ENCODE results near the gene CLASRP.
"Not testable (repeated sequence)": the region's sequence is repeated elsewhere in the genome, so short reads cannot be mapped to it uniquely, and the experiment has no call there.

The CLASRP gene

DNA sequence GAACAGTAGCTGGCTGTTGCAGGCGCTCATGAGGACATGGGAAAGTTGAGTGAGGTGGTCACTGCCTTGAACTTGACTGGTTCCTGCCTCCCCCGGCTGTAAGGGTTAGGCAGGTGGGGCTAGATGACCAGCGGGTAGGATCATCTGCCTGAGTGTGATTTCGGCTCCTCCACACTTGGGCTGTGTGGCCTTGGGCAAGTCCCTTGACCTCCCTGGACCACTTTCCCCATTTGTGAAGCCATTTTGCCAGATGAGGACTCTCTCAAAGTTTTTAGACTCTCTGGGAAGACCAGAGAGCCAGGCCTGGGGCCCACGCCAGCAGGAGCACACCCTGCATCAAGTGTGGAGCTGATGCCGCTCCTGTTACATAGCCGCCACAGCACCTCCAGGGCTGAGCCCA is 63.6 kb downstream of the CLASRP start:
- 95 to 96% methylated on average over 7 of the region's 7 CpGs for WGBS, 2 experiments
- Histone ChIP-seq H3K4me3 (ENCODE audit: insufficient read depth, low read depth, low read length) (no peak overlapping the region), H3K4me1 (ENCODE audit: control insufficient read depth, insufficient read depth, low read length) (peaks cover 55% of the 10 kb centered on the region)

DNA sequence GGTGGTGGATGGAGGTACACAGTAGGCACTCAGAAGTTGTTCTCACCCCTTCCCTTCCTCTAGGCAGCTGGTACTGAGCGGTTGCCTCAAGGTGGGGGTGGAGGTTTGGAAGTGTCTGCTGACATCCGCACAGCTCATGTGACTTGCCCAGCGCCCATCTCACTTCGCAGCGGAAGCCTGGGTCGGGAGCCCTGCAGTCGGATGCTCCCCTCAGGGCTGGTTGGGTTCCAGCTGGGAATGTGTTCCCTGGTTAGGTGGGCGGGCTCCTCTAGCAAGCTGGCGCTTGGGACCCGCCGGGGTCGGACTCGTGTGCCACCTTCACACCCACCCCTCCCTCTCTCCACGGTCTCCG is 64.3 kb downstream of the CLASRP start:
- no peaks in the 10 kb centered on the region for H3K36me3 ChIP-seq (ENCODE audit: control insufficient read depth, insufficient read depth, low read length)
- 78 to 82% methylated on average over 15 of the region's 15 CpGs for WGBS, 2 experiments
- no peak overlapping the region for H3K4me3 ChIP-seq (ENCODE audit: insufficient read depth, low read depth, low read length)
- peak overlapping the region; percentile 36 for H3K27ac ChIP-seq (ENCODE audit: insufficient read depth, low read depth, low read length, poor library complexity, severe bottlenecking)
- H3K9me3 ChIP-seq (ENCODE audit: control insufficient read depth, low read length) = no peaks in the 10 kb centered on the region
- H3K4me1 ChIP-seq (ENCODE audit: control insufficient read depth, insufficient read depth, low read length) = peaks cover 49% of the 10 kb centered on the region
- H3K27me3 ChIP-seq (ENCODE audit: control insufficient read depth, insufficient read depth, low read length, poor library complexity, severe bottlenecking) = no peaks in the 10 kb centered on the region

More for the DNA sequence above, 63.6 kb downstream of the CLASRP start:
- Histone ChIP-seq H3K27ac (ENCODE audit: insufficient read depth, low read depth, low read length, poor library complexity, severe bottlenecking) (no peak overlapping the region), H3K9me3 (ENCODE audit: control insufficient read depth, low read length) (no peaks in the 10 kb centered on the region), H3K27me3 (ENCODE audit: control insufficient read depth, insufficient read depth, low read length, poor library complexity, severe bottlenecking) (no peaks in the 10 kb centered on the region), H3K36me3 (ENCODE audit: control insufficient read depth, insufficient read depth, low read length) (no peaks in the 10 kb centered on the region)

DNA sequence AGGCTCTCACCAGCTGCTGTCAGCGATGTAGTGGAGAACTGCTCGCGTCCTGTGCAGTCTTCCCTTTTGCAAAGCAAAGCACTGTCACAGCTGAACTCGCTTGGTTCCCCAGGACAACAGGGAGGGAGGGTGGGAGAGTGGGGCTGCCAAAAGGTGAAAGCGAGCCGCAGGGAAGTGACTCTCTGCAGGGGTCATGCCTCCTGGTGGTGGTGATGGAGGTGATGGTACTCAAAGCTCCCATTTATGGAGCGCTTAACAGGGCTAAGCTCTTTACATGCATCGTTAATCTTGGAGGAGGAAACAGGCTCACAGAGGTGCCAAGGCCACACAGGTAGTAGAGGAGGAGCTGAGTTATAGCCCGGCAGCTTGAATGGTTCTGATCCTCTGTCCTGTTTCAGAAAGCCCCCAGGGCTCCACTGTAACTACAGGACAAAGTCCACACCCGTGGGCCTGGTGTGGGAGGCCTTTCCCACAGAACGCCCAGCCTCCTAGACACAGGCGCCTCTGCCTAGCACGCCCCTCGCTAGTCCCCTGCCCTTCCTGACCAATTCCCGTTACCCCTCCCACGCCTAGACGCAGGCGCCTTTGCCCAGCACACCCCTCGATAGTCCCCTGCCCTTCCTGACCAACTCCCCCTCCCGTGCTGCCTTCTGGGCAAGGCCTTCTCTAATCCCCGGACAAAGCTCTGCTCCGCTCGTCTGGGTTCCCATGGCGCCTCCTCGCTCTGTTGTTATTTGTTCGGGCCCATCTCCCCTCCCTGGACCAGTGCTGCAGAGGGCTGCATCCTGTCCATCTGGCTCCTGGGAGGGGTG is 64.9 kb downstream of the CLASRP start:
- H3K27ac ChIP-seq (ENCODE audit: insufficient read depth, low read depth, low read length, poor library complexity, severe bottlenecking) = peak overlapping the region; percentile 74
- H3K4me1 ChIP-seq (ENCODE audit: control insufficient read depth, insufficient read depth, low read length) = peaks cover 43% of the 10 kb centered on the region
- WGBS, 2 experiments = 44 to 56% methylated on average over 26 of the region's 26 CpGs

DNA sequence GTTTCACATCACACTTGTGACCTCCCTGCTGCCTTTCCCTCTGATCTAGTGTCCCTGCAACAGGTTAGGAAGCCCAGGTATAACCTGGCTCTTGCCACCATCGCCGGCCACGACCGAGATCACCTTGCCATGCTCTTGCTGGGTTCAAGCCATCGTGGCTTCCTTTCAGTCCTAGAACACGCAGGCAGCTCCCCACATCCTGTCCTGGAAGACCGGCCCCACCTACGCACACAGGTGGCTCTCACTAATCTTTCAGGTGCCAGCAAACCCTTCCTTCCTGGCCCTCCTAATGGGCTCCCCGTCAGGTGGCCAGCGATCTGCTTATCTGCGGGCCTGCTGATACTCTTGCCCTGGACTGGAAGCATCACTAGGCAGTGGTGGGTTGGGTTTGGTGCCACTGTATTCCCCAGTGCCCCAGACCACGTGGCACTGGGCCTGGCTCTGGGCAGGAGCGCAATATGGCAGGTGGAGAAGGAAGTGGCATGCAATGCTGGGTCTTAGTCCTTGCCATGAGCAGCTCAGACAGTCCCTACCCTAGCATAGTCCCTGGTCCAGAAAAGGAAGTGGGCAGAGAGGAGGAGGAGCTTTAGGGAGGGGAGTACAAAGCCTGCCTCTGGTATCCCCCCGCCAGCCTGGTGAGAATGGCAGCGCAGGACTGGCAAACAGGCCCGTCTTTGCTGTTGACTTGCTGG is 66.0 kb downstream of the CLASRP start:
- WGBS, 2 experiments = 90 to 92% methylated on average over 16 of the region's 16 CpGs
- Histone ChIP-seq H3K27me3 (ENCODE audit: control insufficient read depth, insufficient read depth, low read length, poor library complexity, severe bottlenecking) (no peaks in the 10 kb centered on the region), H3K4me1 (ENCODE audit: control insufficient read depth, insufficient read depth, low read length) (peaks cover 33% of the 10 kb centered on the region), H3K4me3 (ENCODE audit: insufficient read depth, low read depth, low read length) (no peak overlapping the region), H3K9me3 (ENCODE audit: control insufficient read depth, low read length) (no peaks in the 10 kb centered on the region), H3K36me3 (ENCODE audit: control insufficient read depth, insufficient read depth, low read length) (no peaks in the 10 kb centered on the region), H3K27ac (ENCODE audit: insufficient read depth, low read depth, low read length, poor library complexity, severe bottlenecking) (no peak overlapping the region)

More for the DNA sequence above, 64.9 kb downstream of the CLASRP start:
- no peaks in the 10 kb centered on the region for H3K36me3 ChIP-seq (ENCODE audit: control insufficient read depth, insufficient read depth, low read length)
- H3K27me3 ChIP-seq (ENCODE audit: control insufficient read depth, insufficient read depth, low read length, poor library complexity, severe bottlenecking) = no peaks in the 10 kb centered on the region
- no peaks in the 10 kb centered on the region for H3K9me3 ChIP-seq (ENCODE audit: control insufficient read depth, low read length)
- no peak overlapping the region for H3K4me3 ChIP-seq (ENCODE audit: insufficient read depth, low read depth, low read length)

DNA sequence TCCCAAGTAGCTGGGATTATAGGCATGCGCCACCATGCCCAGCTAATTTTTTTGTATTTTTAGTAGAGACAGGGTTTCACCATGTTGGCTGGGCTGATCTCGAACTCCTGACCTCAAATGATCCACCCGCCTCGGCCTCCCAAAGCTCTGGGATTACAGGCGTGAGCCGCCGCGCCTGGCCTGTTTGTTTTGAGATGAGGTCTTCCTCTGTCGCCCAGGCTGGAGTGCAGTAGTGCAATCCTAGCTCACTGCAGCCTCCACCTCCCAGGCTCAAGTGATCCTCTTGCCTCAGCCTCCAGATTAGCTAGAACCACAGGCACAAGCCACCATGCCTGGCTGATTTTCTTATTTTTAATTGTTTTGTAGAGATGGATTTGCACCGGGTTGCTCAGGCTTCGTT is 67.5 kb downstream of the CLASRP start:
- 85 to 90% methylated on average over 11 of the region's 11 CpGs for WGBS, 2 experiments
- peaks cover 25% of the 10 kb centered on the region for H3K4me1 ChIP-seq (ENCODE audit: control insufficient read depth, insufficient read depth, low read length)
- not testable (repeated sequence) for H3K36me3 ChIP-seq (ENCODE audit: control insufficient read depth, insufficient read depth, low read length); H3K27me3 ChIP-seq (ENCODE audit: control insufficient read depth, insufficient read depth, low read length, poor library complexity, severe bottlenecking); H3K9me3 ChIP-seq (ENCODE audit: control insufficient read depth, low read length); H3K4me3 ChIP-seq (ENCODE audit: insufficient read depth, low read depth, low read length); H3K27ac ChIP-seq (ENCODE audit: insufficient read depth, low read depth, low read length, poor library complexity, severe bottlenecking)

DNA sequence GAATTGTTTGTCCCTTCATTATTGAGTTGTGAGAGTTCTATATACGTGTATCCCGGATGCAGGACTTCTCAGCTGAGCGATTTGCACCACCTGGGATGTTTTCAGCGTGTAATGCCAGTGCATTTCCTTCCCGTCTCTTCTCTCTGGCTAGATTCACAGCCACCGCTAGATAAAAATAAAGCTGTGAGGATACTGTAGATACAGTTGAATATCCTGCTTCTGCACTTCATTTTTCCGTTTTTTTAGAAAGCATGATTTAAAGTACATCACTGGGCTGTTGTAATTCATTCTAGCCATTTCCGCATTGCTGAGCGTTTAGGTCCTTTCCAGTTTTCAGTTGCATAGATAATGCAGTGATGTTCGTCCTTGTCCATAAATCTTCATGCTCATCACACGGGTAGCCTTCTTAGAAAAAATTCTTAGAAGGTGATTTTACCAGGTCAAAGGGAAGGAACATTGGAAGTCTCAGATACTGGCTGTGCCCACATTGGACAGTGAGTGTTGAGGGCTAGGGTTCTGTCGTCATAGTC is 68.8 kb downstream of the CLASRP start:
- Histone ChIP-seq H3K27me3 (ENCODE audit: control insufficient read depth, insufficient read depth, low read length, poor library complexity, severe bottlenecking) (no peaks in the 10 kb centered on the region), H3K27ac (ENCODE audit: insufficient read depth, low read depth, low read length, poor library complexity, severe bottlenecking) (no peak overlapping the region), H3K4me3 (ENCODE audit: insufficient read depth, low read depth, low read length) (no peak overlapping the region), H3K4me1 (ENCODE audit: control insufficient read depth, insufficient read depth, low read length) (peaks cover 19% of the 10 kb centered on the region), H3K36me3 (ENCODE audit: control insufficient read depth, insufficient read depth, low read length) (no peaks in the 10 kb centered on the region), H3K9me3 (ENCODE audit: control insufficient read depth, low read length) (no peaks in the 10 kb centered on the region)
- 96% methylated on average over 12 of the region's 12 CpGs for WGBS, 2 experiments

DNA sequence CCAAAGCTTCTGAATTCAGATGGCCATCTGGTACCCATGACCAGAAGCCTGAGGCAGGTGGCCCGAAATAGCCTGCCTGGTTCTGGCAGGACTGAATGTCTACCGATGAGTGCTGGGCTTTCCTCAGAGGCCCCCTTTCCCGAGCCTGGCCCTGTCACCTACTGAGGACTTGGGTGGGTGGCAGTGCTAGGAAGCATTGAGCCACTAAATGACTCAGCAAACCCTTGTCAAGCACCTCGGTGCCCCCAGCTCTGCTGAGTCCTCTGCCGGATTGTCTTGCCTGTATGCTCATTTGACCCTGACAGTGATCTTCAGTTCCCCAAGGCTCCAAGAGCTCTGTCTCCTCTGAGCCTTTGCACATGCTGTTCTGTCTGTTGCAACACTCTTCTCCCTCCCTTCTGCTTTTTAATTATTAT is 72.0 kb downstream of the CLASRP start:
- H3K9me3 ChIP-seq (ENCODE audit: control insufficient read depth, low read length) = no peaks in the 10 kb centered on the region
- no peak overlapping the region for H3K4me3 ChIP-seq (ENCODE audit: insufficient read depth, low read depth, low read length)
- H3K27me3 ChIP-seq (ENCODE audit: control insufficient read depth, insufficient read depth, low read length, poor library complexity, severe bottlenecking) = no peaks in the 10 kb centered on the region
- WGBS, 2 experiments = 86 to 92% methylated on average over 5 of the region's 5 CpGs
- H3K27ac ChIP-seq (ENCODE audit: insufficient read depth, low read depth, low read length, poor library complexity, severe bottlenecking) = no peak overlapping the region
- H3K4me1 ChIP-seq (ENCODE audit: control insufficient read depth, insufficient read depth, low read length) = peaks cover under 1% of the 10 kb centered on the region
- H3K36me3 ChIP-seq (ENCODE audit: control insufficient read depth, insufficient read depth, low read length) = no peaks in the 10 kb centered on the region

DNA sequence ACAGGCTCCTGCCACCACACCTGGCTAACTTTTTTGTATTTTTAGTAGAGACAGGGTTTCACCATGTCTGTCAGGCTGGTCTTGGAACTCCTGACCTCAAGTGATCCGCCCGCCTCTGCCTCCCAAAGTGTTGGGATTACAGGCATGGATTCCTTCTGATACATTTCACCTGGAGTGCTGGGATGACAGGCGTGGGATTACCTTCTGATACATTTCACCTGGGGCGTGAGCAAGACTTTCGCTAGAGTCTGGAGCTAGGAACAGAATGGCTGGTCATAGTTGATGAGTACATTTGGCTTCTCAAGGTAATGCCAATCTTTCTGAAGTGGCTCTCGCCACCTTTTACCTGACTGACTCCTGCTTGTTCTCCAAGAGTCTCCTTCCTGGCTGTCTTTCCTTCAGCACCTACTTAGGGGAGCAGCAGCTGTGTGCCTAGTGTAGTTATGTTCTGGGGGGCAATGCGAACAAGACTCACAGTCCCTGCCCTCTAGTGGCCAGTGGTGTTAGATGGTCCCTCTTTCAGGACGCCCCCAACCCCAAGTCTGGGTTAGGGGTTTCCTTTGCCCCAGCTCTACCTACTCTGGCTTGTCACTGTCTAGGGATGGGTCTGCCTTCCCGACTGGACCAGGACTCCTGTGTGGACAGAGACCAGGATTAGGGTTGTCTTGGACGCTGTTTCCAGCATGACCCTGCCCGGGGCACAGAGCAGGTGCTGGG is 73.4 kb downstream of the CLASRP start:
- peaks cover 11% of the 10 kb centered on the region for H3K4me1 ChIP-seq (ENCODE audit: control insufficient read depth, insufficient read depth, low read length)
- no peaks in the 10 kb centered on the region for H3K27me3 ChIP-seq (ENCODE audit: control insufficient read depth, insufficient read depth, low read length, poor library complexity, severe bottlenecking)
- H3K4me3 ChIP-seq (ENCODE audit: insufficient read depth, low read depth, low read length) = no peak overlapping the region
- 94 to 95% methylated on average over 11 of the region's 11 CpGs for WGBS, 2 experiments
- no peaks in the 10 kb centered on the region for H3K9me3 ChIP-seq (ENCODE audit: control insufficient read depth, low read length)
- H3K27ac ChIP-seq (ENCODE audit: insufficient read depth, low read depth, low read length, poor library complexity, severe bottlenecking) = no peak overlapping the region
- H3K36me3 ChIP-seq (ENCODE audit: control insufficient read depth, insufficient read depth, low read length) = no peaks in the 10 kb centered on the region

DNA sequence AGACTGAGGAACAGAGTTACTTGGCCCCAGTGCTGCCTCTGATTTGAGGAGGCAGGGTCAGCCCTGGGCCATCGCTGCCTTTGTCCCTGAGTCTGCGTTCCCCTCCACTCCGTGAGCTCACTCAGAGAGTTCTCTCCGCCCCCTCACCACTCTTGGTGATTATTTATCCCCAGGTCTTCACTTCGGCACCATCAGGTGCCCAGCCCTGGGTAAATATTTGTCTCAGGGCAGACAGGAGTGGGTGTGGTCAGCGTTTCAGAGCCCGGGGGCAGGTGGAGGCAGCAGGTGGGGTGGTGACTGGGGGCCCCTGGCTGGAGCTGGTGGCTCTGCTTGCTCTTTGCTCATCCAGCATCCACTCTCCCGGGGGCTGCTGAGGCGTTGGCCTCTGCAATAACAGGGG is 74.8 kb downstream of the CLASRP start:
- 79 to 81% methylated on average over 9 of the region's 9 CpGs for WGBS, 2 experiments

DNA sequence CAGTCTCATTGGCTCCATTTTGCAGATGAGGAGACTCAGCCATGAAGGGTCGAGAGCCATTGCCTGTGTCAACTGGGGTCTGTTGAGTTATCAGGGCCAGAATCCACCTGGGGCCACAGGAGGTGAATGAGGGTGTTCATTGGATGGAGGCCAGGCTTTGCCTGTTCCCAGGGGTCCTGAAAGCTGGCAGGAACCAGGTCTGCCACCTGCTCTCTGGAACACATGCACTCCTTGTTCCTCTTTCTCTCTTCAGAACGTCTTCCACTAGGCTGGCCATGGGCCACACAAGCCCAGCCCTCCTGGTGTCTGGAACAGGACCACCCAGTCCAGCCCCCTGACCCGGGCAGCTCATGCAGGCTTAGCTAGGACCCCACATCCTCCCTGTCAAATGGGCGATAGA is 75.3 kb downstream of the CLASRP start:
- Histone ChIP-seq H3K27ac (ENCODE audit: insufficient read depth, low read depth, low read length, poor library complexity, severe bottlenecking) (no peak overlapping the region), H3K4me3 (ENCODE audit: insufficient read depth, low read depth, low read length) (no peak overlapping the region), H3K36me3 (ENCODE audit: control insufficient read depth, insufficient read depth, low read length) (no peaks in the 10 kb centered on the region), H3K4me1 (ENCODE audit: control insufficient read depth, insufficient read depth, low read length) (peaks cover 21% of the 10 kb centered on the region), H3K9me3 (ENCODE audit: control insufficient read depth, low read length) (no peaks in the 10 kb centered on the region), H3K27me3 (ENCODE audit: control insufficient read depth, insufficient read depth, low read length, poor library complexity, severe bottlenecking) (no peaks in the 10 kb centered on the region)
- 92 to 97% methylated on average over 4 of the region's 4 CpGs for WGBS, 2 experiments

More for the DNA sequence above, 74.8 kb downstream of the CLASRP start:
- Histone ChIP-seq H3K36me3 (ENCODE audit: control insufficient read depth, insufficient read depth, low read length) (no peaks in the 10 kb centered on the region), H3K27me3 (ENCODE audit: control insufficient read depth, insufficient read depth, low read length, poor library complexity, severe bottlenecking) (no peaks in the 10 kb centered on the region), H3K9me3 (ENCODE audit: control insufficient read depth, low read length) (no peaks in the 10 kb centered on the region), H3K4me3 (ENCODE audit: insufficient read depth, low read depth, low read length) (no peak overlapping the region), H3K4me1 (ENCODE audit: control insufficient read depth, insufficient read depth, low read length) (peaks cover 21% of the 10 kb centered on the region), H3K27ac (ENCODE audit: insufficient read depth, low read depth, low read length, poor library complexity, severe bottlenecking) (no peak overlapping the region)

All from ectodermal cell (in vitro differentiated cells).